DOHH2 (cell line): ENCODE data around the gene GP9.
A peak's percentile ranks its signal among the peaks of the same experiment; 100 is the strongest.

Experiments
- H3F3A ChIP-seq: fragments of 200-600 bp; sonication (generic), shearing (Covaris generic); 2 replicates; pipeline ENCODE4 v1.6.0; 2016; ENCODE audit warnings: antibody characterized with exemption, mild to moderate bottlenecking; ENCODE audit not compliant: control insufficient read depth, insufficient read depth
- H3K27ac ChIP-seq: fragments of 200-600 bp; sonication (generic); 2 replicates; pipeline ENCODE4 v1.5.1; 2014; ENCODE audit warnings: low read depth, mild to moderate bottlenecking, low read length, moderate library complexity
- H3K27me3 ChIP-seq: fragments of 200-600 bp; sonication (generic); 2 replicates; pipeline ENCODE4 v1.6.1; 2014; ENCODE audit warnings: mild to moderate bottlenecking, low read length, mixed read lengths; ENCODE audit not compliant: control insufficient read depth
- H3K36me3 ChIP-seq: fragments of 200-600 bp; sonication (generic); 2 replicates; pipeline ENCODE4 v1.6.1; 2014; ENCODE audit warnings: mild to moderate bottlenecking, low read length, moderate library complexity, mixed read lengths; ENCODE audit not compliant: control insufficient read depth
- H3K4me1 ChIP-seq: fragments of 200-600 bp; sonication (generic); 2 replicates; pipeline ENCODE4 v1.6.1; 2014; ENCODE audit warnings: mild to moderate bottlenecking, low read length, mixed read lengths; ENCODE audit not compliant: control insufficient read depth
- H3K4me2 ChIP-seq: fragments of 200-600 bp; sonication (generic); 2 replicates; pipeline ENCODE4 v1.6.0; 2014; ENCODE audit warnings: mild to moderate bottlenecking, low read length, moderate library complexity
- H3K4me3 ChIP-seq: fragments of 200-600 bp; sonication (generic); 2 replicates; pipeline ENCODE4 v1.5.1; 2014; ENCODE audit warnings: mild to moderate bottlenecking, low read length, mixed read lengths
- H3K79me2 ChIP-seq: fragments of 200-600 bp; sonication (generic); 2 replicates; pipeline ENCODE4 v1.6.1; 2014; ENCODE audit warnings: mild to moderate bottlenecking, low read length, mixed read lengths; ENCODE audit not compliant: control insufficient read depth
- H3K9me2 ChIP-seq: fragments of 200-600 bp; sonication (generic); replicated peaks from 2 replicates; pipeline ENCODE4 v1.6.1; 2014; ENCODE audit warnings: mild to moderate bottlenecking, low read length, mixed read lengths; ENCODE audit not compliant: control insufficient read depth
- H3K9me3 ChIP-seq: fragments of 200-600 bp; sonication (generic); 2 replicates; pipeline ENCODE4 v1.6.1; 2014; ENCODE audit warnings: antibody characterized with exemption, low read length, mixed read lengths; ENCODE audit not compliant: control insufficient read depth, insufficient read depth
- H4K20me1 ChIP-seq: fragments of 200-600 bp; sonication (generic); 2 replicates; pipeline ENCODE4 v1.6.0; 2014; ENCODE audit warnings: low read depth, mild to moderate bottlenecking, antibody characterized with exemption, low read length, moderate library complexity; ENCODE audit not compliant: control insufficient read depth, insufficient read depth
- EZH2phosphoT487 ChIP-seq: fragments of 200-600 bp; sonication (generic); IDR thresholded peaks from 2 replicates; pipeline ENCODE4 v1.6.1; 2017; ENCODE audit warnings: borderline replicate concordance, mild to moderate bottlenecking, antibody characterized with exemption, low read length, moderate library complexity, mixed read lengths
- TF ChIP-seq, protein P1 (sequence below): fragments of 200-600 bp; sonication (generic); IDR thresholded peaks from one replicate; pipeline ENCODE4 v1.5.1; 2014; ENCODE audit warnings: antibody characterized with exemption, mild to moderate bottlenecking, low read depth, low read length; ENCODE audit not compliant: poor library complexity, severe bottlenecking

Gene GP9

DNA sequence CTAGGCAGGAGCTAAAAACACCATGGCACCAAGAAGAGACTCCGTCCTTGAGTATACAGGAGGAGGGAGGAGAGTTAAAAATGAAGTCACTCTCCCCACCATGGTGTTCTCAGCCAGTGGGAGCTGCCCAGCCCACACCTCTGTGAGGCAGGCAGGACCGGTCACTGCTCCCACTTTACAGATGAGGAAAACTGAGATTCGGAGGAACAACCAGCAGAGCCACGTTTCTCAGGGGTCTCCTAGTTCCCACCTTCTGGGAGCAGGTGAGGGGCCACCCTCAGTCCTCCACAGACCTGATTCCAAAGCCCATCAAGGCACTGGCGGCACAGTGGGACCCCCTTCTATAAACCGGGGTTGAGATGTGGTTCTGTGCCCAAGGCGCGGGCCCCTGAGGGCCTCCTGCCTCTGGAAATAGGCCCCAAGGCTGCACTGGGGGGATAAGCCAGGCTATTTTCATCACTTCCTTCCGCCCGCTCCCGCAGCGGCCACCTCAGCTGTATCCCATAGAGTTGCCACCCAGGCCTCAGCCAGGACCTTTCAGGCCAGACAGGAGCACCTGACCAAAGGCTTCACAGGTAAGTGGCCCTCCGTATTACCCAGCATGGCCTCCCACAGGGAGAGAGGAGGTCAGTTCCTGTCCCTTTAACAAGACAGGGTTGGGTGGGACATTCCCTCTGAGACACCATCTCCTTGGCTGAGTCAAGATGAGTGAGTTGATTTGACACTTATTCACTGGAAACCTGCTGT is at the start of gene GP9:
Gene GP9 (plus strand): TSS at position 504 of the 747 bp plus-strand sequence. CDS start 961 bp downstream, outside the sequence.
- H3K4me2 ChIP-seq = peak within 1 kb of the TSS; percentile 25; the same call in 1 of the 2 replicates
- peaks cover 13% of the 10 kb centered on the region for H3K4me1 ChIP-seq

DNA sequence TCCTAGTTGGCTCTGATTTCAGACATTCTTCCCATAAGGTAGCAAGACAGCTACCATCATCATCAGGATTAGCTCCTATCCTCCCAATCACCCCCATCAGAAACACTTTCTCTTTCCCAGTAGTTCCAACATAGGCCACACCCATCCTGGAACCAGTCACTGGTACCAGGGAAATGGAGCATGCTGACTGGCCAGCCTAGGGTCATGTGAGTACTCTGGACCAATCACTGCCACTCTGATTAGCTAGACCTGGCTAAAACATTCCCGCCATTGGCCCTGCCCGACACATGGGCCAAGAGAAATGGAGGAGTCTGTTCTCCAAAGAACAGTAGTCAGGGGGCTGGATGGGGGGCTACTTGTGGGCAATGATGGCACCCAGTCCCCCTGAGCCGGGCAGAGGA is 47.1 kb upstream of the GP9 start:
- no peaks in the 10 kb centered on the region for H3K36me3 ChIP-seq
- H3K27ac ChIP-seq = no peak overlapping the region
- no peaks in the 10 kb centered on the region for H3K9me2 ChIP-seq
- no peaks in the 10 kb centered on the region for H3K9me3 ChIP-seq
- no peaks in the 10 kb centered on the region for H3K27me3 ChIP-seq
- H3K4me2 ChIP-seq = no peak overlapping the region
- H3K4me1 ChIP-seq = peaks cover 30% of the 10 kb centered on the region
- no peaks in the 10 kb centered on the region for H3K79me2 ChIP-seq
- no peak overlapping the region for H3K4me3 ChIP-seq
- no peaks in the 10 kb centered on the region for H3F3A ChIP-seq
- no peaks in the 10 kb centered on the region for H4K20me1 ChIP-seq
- TF ChIP-seq, protein P1, sequence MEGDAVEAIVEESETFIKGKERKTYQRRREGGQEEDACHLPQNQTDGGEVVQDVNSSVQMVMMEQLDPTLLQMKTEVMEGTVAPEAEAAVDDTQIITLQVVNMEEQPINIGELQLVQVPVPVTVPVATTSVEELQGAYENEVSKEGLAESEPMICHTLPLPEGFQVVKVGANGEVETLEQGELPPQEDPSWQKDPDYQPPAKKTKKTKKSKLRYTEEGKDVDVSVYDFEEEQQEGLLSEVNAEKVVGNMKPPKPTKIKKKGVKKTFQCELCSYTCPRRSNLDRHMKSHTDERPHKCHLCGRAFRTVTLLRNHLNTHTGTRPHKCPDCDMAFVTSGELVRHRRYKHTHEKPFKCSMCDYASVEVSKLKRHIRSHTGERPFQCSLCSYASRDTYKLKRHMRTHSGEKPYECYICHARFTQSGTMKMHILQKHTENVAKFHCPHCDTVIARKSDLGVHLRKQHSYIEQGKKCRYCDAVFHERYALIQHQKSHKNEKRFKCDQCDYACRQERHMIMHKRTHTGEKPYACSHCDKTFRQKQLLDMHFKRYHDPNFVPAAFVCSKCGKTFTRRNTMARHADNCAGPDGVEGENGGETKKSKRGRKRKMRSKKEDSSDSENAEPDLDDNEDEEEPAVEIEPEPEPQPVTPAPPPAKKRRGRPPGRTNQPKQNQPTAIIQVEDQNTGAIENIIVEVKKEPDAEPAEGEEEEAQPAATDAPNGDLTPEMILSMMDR = no peak
- TF ChIP-seq EZH2phosphoT487 = no peak

More for the DNA sequence above, at the start of gene GP9:
- TF ChIP-seq EZH2phosphoT487 = no peak
- TF ChIP-seq, protein P1 = no peak
- no peak within 1 kb of the TSS for H3K27ac ChIP-seq
- peaks cover 5% of the 10 kb centered on the region; the same call in 1 of the 2 replicates for H3K27me3 ChIP-seq
- no peaks in the 10 kb centered on the region for H3K79me2 ChIP-seq
- H3F3A ChIP-seq = no peaks in the 10 kb centered on the region
- H3K36me3 ChIP-seq = no peaks in the 10 kb centered on the region
- H3K9me3 ChIP-seq = no peaks in the 10 kb centered on the region
- no peaks in the 10 kb centered on the region for H3K9me2 ChIP-seq
- no peaks in the 10 kb centered on the region for H4K20me1 ChIP-seq
- no peak within 1 kb of the TSS for H3K4me3 ChIP-seq

DNA sequence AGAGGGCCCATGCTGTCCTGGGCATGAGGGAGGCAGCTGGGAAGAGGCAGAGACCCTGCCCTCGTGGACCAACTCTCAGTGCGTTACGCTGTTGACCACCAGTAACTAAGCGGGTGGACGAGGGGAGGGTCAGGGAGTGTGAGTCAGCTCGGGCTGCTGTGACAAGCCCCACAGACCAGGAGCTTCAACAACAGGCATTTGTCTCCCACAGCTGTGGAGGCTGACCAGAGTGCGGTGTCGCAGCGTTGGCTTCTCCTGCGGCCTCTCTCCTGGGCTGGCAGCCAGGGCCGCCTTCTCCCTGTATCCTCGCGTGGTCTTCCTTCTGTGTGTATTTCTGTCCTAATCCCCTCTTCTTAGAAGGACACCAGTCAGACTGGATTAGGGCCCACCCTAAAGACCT is 46.4 kb upstream of the GP9 start:
- H4K20me1 ChIP-seq = no peaks in the 10 kb centered on the region
- no peaks in the 10 kb centered on the region for H3K27me3 ChIP-seq
- no peak overlapping the region for H3K4me3 ChIP-seq
- H3F3A ChIP-seq = no peaks in the 10 kb centered on the region
- no peaks in the 10 kb centered on the region for H3K9me3 ChIP-seq
- peaks cover 30% of the 10 kb centered on the region for H3K4me1 ChIP-seq
- H3K27ac ChIP-seq = no peak overlapping the region
- no peaks in the 10 kb centered on the region for H3K9me2 ChIP-seq
- no peaks in the 10 kb centered on the region for H3K36me3 ChIP-seq
- TF ChIP-seq EZH2phosphoT487 = no peak
- TF ChIP-seq, protein P1 = no peak
- no peak overlapping the region for H3K4me2 ChIP-seq
- H3K79me2 ChIP-seq = no peaks in the 10 kb centered on the region
